ENCODE data around the gene NRXN3.

DNA sequence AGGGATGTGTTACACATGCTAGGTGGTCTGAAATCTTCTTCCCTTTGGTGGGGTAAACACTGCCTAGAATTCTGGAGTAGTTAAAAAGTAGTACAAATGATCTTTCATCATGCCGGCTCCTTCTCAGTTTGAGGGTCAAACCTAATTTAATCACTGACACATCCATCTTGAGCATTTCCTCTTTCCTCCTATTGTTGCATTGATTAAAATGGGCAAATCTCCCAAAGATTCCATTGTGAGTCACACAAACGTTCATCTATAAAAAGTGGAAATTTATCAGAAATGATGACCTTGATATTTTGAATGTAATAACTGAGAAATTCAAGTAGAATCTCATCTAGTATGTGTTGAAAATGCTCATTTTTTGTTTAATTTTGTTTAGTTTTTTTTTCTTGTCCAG lies 996.0 kb downstream of the NRXN3 start:
- TF ChIP-seq, protein P1, sequence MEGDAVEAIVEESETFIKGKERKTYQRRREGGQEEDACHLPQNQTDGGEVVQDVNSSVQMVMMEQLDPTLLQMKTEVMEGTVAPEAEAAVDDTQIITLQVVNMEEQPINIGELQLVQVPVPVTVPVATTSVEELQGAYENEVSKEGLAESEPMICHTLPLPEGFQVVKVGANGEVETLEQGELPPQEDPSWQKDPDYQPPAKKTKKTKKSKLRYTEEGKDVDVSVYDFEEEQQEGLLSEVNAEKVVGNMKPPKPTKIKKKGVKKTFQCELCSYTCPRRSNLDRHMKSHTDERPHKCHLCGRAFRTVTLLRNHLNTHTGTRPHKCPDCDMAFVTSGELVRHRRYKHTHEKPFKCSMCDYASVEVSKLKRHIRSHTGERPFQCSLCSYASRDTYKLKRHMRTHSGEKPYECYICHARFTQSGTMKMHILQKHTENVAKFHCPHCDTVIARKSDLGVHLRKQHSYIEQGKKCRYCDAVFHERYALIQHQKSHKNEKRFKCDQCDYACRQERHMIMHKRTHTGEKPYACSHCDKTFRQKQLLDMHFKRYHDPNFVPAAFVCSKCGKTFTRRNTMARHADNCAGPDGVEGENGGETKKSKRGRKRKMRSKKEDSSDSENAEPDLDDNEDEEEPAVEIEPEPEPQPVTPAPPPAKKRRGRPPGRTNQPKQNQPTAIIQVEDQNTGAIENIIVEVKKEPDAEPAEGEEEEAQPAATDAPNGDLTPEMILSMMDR (IDR thresholded peaks at IDR 0.05; ENCODE audit: low read length) = no peak
- no peak for TF ChIP-seq EZH2 (IDR thresholded peaks at IDR 0.05; ENCODE audit: borderline replicate concordance, low read length)

All from OCI-LY1 (cell line).